LNCAP (cell line): ENCODE results near the gene E2F2.

Source experiments
- CTCF ChIP-seq: fragments of 450-650 bp; IDR thresholded peaks from 2 replicates; pipeline ENCODE4 v1.5.1; 2017; ENCODE audit warnings: mild to moderate bottlenecking

The E2F2 gene

GRCh38 chr1:23478896-23479665 is 52.0 kb downstream of the E2F2 start:
- TF ChIP-seq CTCF = no peak

GRCh38 chr1:23477359-23478144 is 53.5 kb downstream of the E2F2 start:
- TF ChIP-seq CTCF = no peak

GRCh38 chr1:23475641-23476040 is 55.4 kb downstream of the E2F2 start:
- TF ChIP-seq CTCF = no peak

- no peak for TF ChIP-seq CTCF
Observed at GRCh38 chr1:23475134-23475628, 55.9 kb downstream of the E2F2 start.

- no peak for TF ChIP-seq CTCF
Observed at GRCh38 chr1:23473037-23473800, 57.8 kb downstream of the E2F2 start.

GRCh38 chr1:23472351-23473036 is 58.5 kb downstream of the E2F2 start:
- no peak for TF ChIP-seq CTCF
